Chondrocyte (in vitro differentiated cells): ENCODE data around the gene TP53BP1. TPM values are rescaled to one million over a fixed set of nuclear protein-coding genes. Genes with fewer than 3 reads are reported as not detected.

Experiments
- DNase-seq: peaks from one replicate; pipeline ENCODE4 v3.0.0; 2021; ENCODE audit warnings: mixed read lengths, low spot score
- H3K27ac Mint-ChIP-seq: one replicate; pipeline ENCODE4 v1.8.0; 2021; ENCODE audit warnings: mild to moderate bottlenecking, moderate library complexity, mixed read lengths; ENCODE audit not compliant: unreplicated experiment
- H3K27me3 Mint-ChIP-seq: 2 replicates; pipeline ENCODE4 v1.8.0; 2021; ENCODE audit warnings: low read depth, mixed read lengths
- H3K36me3 Mint-ChIP-seq: 2 replicates; pipeline ENCODE4 v1.8.0; 2021; ENCODE audit warnings: low read depth, mixed read lengths
- H3K4me1 Mint-ChIP-seq: 2 replicates; pipeline ENCODE4 v1.8.0; 2021; ENCODE audit warnings: low read depth, mild to moderate bottlenecking, mixed read lengths
- H3K4me3 Mint-ChIP-seq: one replicate; pipeline ENCODE4 v1.8.0; 2021; ENCODE audit warnings: mild to moderate bottlenecking, moderate library complexity, mixed read lengths; ENCODE audit not compliant: unreplicated experiment
- H3K9me3 Mint-ChIP-seq: 2 replicates; pipeline ENCODE4 v1.8.0; 2021; ENCODE audit warnings: low read depth, mixed read lengths
- CTCF ChIP-seq: fragments of 200-600 bp; sonication (generic); IDR thresholded peaks from 2 replicates; pipeline ENCODE4 v1.5.0; 2021; ENCODE audit warnings: antibody characterized with exemption, mild to moderate bottlenecking, moderate library complexity
- total RNA-seq: library from RNA; stranded (reverse); gene quantifications from 3 replicates; pipeline ENCODE4 v1.2.1, GENCODE V29; 2021

The TP53BP1 gene
- total RNA-seq, 1 donor from 2014 or later: 45.6 TPM

DNA sequence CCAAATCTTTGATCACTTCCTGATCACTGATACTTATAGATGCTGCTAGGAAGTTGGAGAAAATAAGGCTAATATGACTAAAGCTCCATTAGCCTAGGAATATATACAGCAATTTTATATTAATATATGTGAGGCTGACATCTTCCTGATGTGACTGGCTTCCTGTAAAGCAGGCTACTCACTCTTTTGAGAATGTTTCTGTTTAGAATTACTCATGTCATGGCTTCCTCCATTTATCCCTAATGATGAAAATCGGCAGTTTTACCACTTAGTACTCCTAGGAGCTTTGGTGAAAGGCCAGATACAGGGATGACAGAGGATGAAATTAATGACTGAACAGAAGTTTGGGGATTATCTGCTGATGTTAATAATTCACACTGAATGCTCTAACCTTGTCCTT is 20.6 kb upstream of the TP53BP1 start:
- Mint-ChIP-seq H3K36me3 (no peaks in the 10 kb centered on the region), H3K9me3 (no peaks in the 10 kb centered on the region), H3K4me3 (no peak overlapping the region), H3K27me3 (no peaks in the 10 kb centered on the region), H3K27ac (no peak overlapping the region), H3K4me1 (peaks cover 64% of the 10 kb centered on the region)
- no peak for TF ChIP-seq CTCF
- DNase-seq: no peak

DNA sequence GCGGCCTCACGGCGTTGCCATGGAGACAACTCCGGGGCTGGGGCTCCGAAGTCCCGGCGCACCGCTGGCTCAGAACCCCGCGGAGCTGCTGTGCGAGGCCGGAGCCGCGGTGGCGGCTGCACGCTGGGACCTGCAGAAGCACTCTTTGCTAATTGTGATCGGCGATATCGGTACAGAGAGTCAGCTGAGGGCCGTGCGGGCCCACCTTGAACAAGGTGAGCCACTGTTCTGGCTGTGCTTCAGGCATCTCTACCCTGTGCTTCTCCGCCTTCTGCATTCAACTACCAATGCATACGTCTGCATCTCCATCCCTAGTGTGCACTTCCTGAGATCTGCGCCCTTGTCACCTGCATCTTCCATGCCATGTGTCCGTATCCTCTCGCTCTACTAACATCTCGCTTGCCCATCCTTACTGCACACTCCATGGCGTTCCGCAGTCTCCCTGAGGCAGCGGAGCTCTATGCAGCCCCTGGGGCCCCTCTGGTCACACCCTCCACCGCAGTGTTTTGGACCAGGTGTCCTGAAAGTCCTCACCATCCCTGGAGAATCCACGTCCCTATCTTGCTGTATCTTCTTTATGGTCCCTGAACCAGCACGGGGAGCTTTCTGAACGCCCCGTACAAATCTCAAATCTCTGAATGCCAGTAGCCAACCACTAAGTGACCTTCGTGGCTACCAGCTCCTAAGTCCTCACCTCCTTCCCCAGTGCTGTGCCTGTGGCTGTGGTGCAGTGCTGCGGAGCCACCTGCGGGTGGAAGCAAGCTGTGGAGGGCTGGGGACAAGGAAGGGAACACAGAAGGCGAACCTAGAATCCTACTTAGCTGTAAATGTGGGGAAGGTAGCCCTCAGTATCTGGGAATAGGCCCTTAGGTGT is 18.3 kb upstream of the TP53BP1 start:
- H3K9me3 Mint-ChIP-seq: no peaks in the 10 kb centered on the region
- no peaks in the 10 kb centered on the region for H3K27me3 Mint-ChIP-seq
- H3K4me3 Mint-ChIP-seq: peak overlapping the region; percentile 88
- TF ChIP-seq CTCF: peak; percentile 52
- H3K4me1 Mint-ChIP-seq: peaks cover 56% of the 10 kb centered on the region
- peak overlapping the region; percentile 59 for H3K27ac Mint-ChIP-seq
- H3K36me3 Mint-ChIP-seq: no peaks in the 10 kb centered on the region
- DNase-seq: no peak

DNA sequence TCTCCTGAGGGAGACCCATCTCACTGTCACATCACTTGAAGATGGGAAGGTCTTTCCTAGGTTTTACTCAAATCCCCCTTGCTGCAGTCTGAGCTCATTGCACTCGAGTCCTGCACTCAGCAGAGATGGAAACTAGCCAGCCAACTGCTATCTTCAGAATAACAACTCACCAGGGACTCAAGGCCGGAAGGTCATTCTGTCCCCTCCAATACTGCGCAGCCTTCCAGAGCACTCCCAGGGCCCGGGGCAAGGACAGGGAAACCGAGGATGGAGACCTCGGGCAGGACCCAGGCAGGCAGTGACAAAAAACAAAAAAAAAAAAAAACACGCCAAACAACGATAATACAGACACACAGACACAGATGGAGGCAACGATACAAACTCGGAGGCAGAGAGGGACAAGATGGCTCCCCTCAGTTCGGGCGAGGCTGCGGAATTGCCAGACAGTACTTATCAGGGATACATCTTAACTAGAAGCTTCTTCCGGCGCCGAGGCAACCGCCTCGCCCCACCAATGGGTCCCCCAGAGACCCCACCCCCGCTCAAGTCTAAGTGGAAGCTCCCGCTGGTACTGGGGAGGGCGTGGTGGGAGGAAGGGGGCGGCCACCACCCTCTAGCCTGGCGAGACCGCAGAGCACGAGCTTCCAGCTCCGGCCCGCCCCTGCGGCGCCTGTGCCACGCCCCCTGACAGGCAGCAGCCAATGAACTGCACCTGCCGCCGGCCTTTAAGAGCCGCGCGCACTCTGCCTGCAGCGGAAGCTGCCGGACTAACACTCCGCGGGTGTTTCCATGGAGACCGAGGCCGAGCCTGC is 17.4 kb upstream of the TP53BP1 start:
- Mint-ChIP-seq H3K4me3 (peak overlapping the region; percentile 88), H3K27ac (peak overlapping the region; percentile 97), H3K36me3 (no peaks in the 10 kb centered on the region), H3K9me3 (no peaks in the 10 kb centered on the region), H3K27me3 (no peaks in the 10 kb centered on the region), H3K4me1 (peaks cover 56% of the 10 kb centered on the region)
- DNase-seq: peak; percentile 99
- TF ChIP-seq CTCF: peak; percentile 76

- no peaks in the 10 kb centered on the region for H3K36me3 Mint-ChIP-seq
- H3K27me3 Mint-ChIP-seq: no peaks in the 10 kb centered on the region
- peak overlapping the region; percentile 97 for H3K27ac Mint-ChIP-seq
- H3K9me3 Mint-ChIP-seq: no peaks in the 10 kb centered on the region
- H3K4me3 Mint-ChIP-seq: peak overlapping the region; percentile 88
- peaks cover 58% of the 10 kb centered on the region for H3K4me1 Mint-ChIP-seq
- DNase-seq: no peak
- TF ChIP-seq CTCF: no peak
These were observed 16.8 kb upstream of the TP53BP1 start for GRCh38 chr15:43509660-43510199.
